ENCODE data around the gene PLP2.

PLP2 gene

GRCh38 chrX:49186125-49187027 is 14.7 kb downstream of the PLP2 start, which contains the start of gene PRICKLE3:
Gene PRICKLE3, minus strand, starts transcription at chrX:49186373. Its CDS starts 76 bp downstream, at chrX:49186297.
- DNase-seq (ENCODE audit: low read depth in 3 of 3), result peak in 1 of 3 donors; percentile 69

- DNase-seq (ENCODE audit: low read depth in 3 of 3), result no peak
These were observed 15.3 kb downstream of the PLP2 start for GRCh38 chrX:49187028-49187394.

- no peak for DNase-seq (ENCODE audit: low read depth in 3 of 3)
These were observed 15.8 kb downstream of the PLP2 start for GRCh38 chrX:49187526-49187925.

GRCh38 chrX:49188468-49189076 is 16.9 kb downstream of the PLP2 start:
- no peak for DNase-seq (ENCODE audit: low read depth in 3 of 3)

GRCh38 chrX:49189606-49190005 is 17.9 kb downstream of the PLP2 start:
- no peak for DNase-seq (ENCODE audit: low read depth in 3 of 3)

- peak in 2 of 3 donors; percentile 71 to 79 for DNase-seq (ENCODE audit: low read depth in 3 of 3)
These were observed 19.3 kb downstream of the PLP2 start for GRCh38 chrX:49190821-49191573.

GRCh38 chrX:49191574-49192011 is 19.9 kb downstream of the PLP2 start:
- DNase-seq (ENCODE audit: low read depth in 3 of 3), result no peak

GRCh38 chrX:49192722-49193328 is 21.1 kb downstream of the PLP2 start:
- no peak for DNase-seq (ENCODE audit: low read depth in 3 of 3)

GRCh38 chrX:49193542-49193964 is 21.9 kb downstream of the PLP2 start:
- DNase-seq (ENCODE audit: low read depth in 3 of 3), result no peak

- DNase-seq (ENCODE audit: low read depth in 3 of 3), result no peak
These were observed 25.9 kb downstream of the PLP2 start for GRCh38 chrX:49197543-49198087.

GRCh38 chrX:49198540-49199314 is 27.0 kb downstream of the PLP2 start:
- DNase-seq (ENCODE audit: low read depth in 3 of 3), result no peak

- no peak for DNase-seq (ENCODE audit: low read depth in 3 of 3)
These were observed 27.6 kb downstream of the PLP2 start for GRCh38 chrX:49199315-49199595.

GRCh38 chrX:49199906-49200771 is 28.4 kb downstream of the PLP2 start, which contains the start of gene SYP:
Gene SYP, minus strand, starts transcription at chrX:49200193. Its CDS starts 7 bp downstream, at chrX:49200186.
- peak; percentile 71 to 83 (median 82) for DNase-seq (ENCODE audit: low read depth in 3 of 3)

- DNase-seq (ENCODE audit: low read depth in 3 of 3), result no peak
These were observed 30.3 kb downstream of the PLP2 start for GRCh38 chrX:49202022-49202421.

GRCh38 chrX:49203536-49203935 is 31.8 kb downstream of the PLP2 start:
- no peak for DNase-seq (ENCODE audit: low read depth in 3 of 3)

- no peak for DNase-seq (ENCODE audit: low read depth in 3 of 3)
These were observed 32.3 kb downstream of the PLP2 start for GRCh38 chrX:49204017-49204416.

- no peak for DNase-seq (ENCODE audit: low read depth in 3 of 3)
These were observed 33.0 kb downstream of the PLP2 start for GRCh38 chrX:49204709-49205108.

- DNase-seq (ENCODE audit: low read depth in 3 of 3), result no peak
These were observed 33.7 kb downstream of the PLP2 start for GRCh38 chrX:49205443-49205842.

GRCh38 chrX:49206543-49206942 is 34.8 kb downstream of the PLP2 start:
- no peak for DNase-seq (ENCODE audit: low read depth in 3 of 3)

GRCh38 chrX:49208399-49208798 is 36.7 kb downstream of the PLP2 start:
- no peak for DNase-seq (ENCODE audit: low read depth in 3 of 3)
